Activated CD8-positive, alpha-beta T cell treated with anti-CD3 and anti-CD28 coated beads for 36 hours (primary cell): Measurements from ENCODE around the gene ODAD2. TPM values are rescaled to one million over a fixed set of nuclear protein-coding genes. Genes with fewer than 3 reads are reported as not detected.
A peak's percentile ranks its signal among the peaks of the same experiment; 100 is the strongest.
"Not testable (repeated sequence)": the region's sequence is repeated elsewhere in the genome, so short reads cannot be mapped to it uniquely, and the experiment has no call there.

ENCODE experiments used
- ATAC-seq: fragments of 200-7000 bp; cut with Tn5 transposase; one replicate; pipeline ENCODE4 v1.10.0; 2021; ENCODE audit warnings: mild to moderate bottlenecking, moderate library complexity
- CTCF ChIA-PET: fragments of 350-600 bp; sonication (Branson Sonifier 250); formaldehyde crosslinking; loops from one replicate; lab custom pipeline; 2021; ENCODE audit warnings: antibody characterized with exemption; lab: Charles Lee
- POLR2A ChIA-PET: fragments of 350-600 bp; sonication (Branson Sonifier 250); formaldehyde crosslinking; loops from one replicate; lab custom pipeline; 2021; ENCODE audit warnings: antibody characterized with exemption; lab: Charles Lee
- DNase-seq: peaks from one replicate; pipeline ENCODE4 v3.0.0-alpha.2; 2020
- H3K27ac Mint-ChIP-seq: one replicate; pipeline ENCODE4 v1.8.0; 2021; ENCODE audit warnings: mild to moderate bottlenecking, mixed read lengths
- H3K27me3 Mint-ChIP-seq: one replicate; pipeline ENCODE4 v1.8.0; 2021; ENCODE audit warnings: mixed read lengths
- H3K36me3 Mint-ChIP-seq: one replicate; pipeline ENCODE4 v1.8.0; 2021; ENCODE audit warnings: low read depth, mixed read lengths
- H3K4me1 Mint-ChIP-seq: one replicate; pipeline ENCODE4 v1.8.0; 2021; ENCODE audit warnings: low read depth, mixed read lengths
- H3K4me3 Mint-ChIP-seq: one replicate; pipeline ENCODE4 v1.8.0; 2021; ENCODE audit warnings: mild to moderate bottlenecking, moderate library complexity, mixed read lengths
- H3K9me3 Mint-ChIP-seq: one replicate; pipeline ENCODE4 v1.8.0; 2021; ENCODE audit warnings: mixed read lengths
- CTCF ChIP-seq: fragments of 200-600 bp; IDR thresholded peaks from one replicate; pipeline ENCODE4 v1.8.0; 2022; ENCODE audit warnings: antibody characterized with exemption, mild to moderate bottlenecking
- intact Hi-C: fragments of 100-400 bp; cut with micrococcal nuclease; formaldehyde crosslinking; loops from one replicate; pipeline ENCODE4 v1.10.0; 2022
- total RNA-seq, 2 experiments: library from RNA; stranded (reverse); gene quantifications; one replicate each; pipeline ENCODE4 v1.2.3, GENCODE V29; 2021

ODAD2 gene
- total RNA-seq, 2 experiments from 2014 or later: 0.40 to 0.88 TPM

- TF ChIP-seq CTCF: no peak
- Mint-ChIP-seq H3K4me3 (no peak overlapping the region), H3K27me3 (peaks cover 5% of the 10 kb centered on the region), H3K36me3 (no peaks in the 10 kb centered on the region), H3K4me1 (no peaks in the 10 kb centered on the region), H3K27ac (no peak overlapping the region), H3K9me3 (no peaks in the 10 kb centered on the region)
- intact Hi-C loops: no loop called here
- POLR2A ChIA-PET: no interaction called here
- no peak for ATAC-seq
- DNase-seq: no peak
- CTCF ChIA-PET: no interaction called here
These were observed 17.1 kb downstream of the ODAD2 start for GRCh38 chr10:27981744-27982143.

- H3K27me3 Mint-ChIP-seq, H3K27ac Mint-ChIP-seq, CTCF ChIA-PET, H3K9me3 Mint-ChIP-seq, H3K4me1 Mint-ChIP-seq, H3K4me3 Mint-ChIP-seq, DNase-seq, ATAC-seq, H3K36me3 Mint-ChIP-seq, intact Hi-C loops, POLR2A ChIA-PET: not testable (repeated sequence)
These were observed 28.1 kb downstream of the ODAD2 start for GRCh38 chr10:27970795-27971194.

- DNase-seq, H3K36me3 Mint-ChIP-seq, POLR2A ChIA-PET, H3K4me1 Mint-ChIP-seq, H3K4me3 Mint-ChIP-seq, ATAC-seq, CTCF ChIA-PET, H3K9me3 Mint-ChIP-seq, intact Hi-C loops, H3K27ac Mint-ChIP-seq, H3K27me3 Mint-ChIP-seq: not testable (repeated sequence)
These were observed 28.9 kb downstream of the ODAD2 start for GRCh38 chr10:27969931-27970330.

GRCh38 chr10:27959093-27959715 is 39.7 kb downstream of the ODAD2 start:
- CTCF ChIA-PET: no interaction called here
- peaks cover 11% of the 10 kb centered on the region for H3K4me1 Mint-ChIP-seq
- no peaks in the 10 kb centered on the region for H3K36me3 Mint-ChIP-seq
- no peak for ATAC-seq
- H3K27ac Mint-ChIP-seq: no peak overlapping the region
- intact Hi-C loops: no loop called here
- no peak for TF ChIP-seq CTCF
- H3K27me3 Mint-ChIP-seq: no peaks in the 10 kb centered on the region
- POLR2A ChIA-PET: no interaction called here
- H3K9me3 Mint-ChIP-seq: no peaks in the 10 kb centered on the region
- DNase-seq: no peak
- H3K4me3 Mint-ChIP-seq: peak overlapping the region; percentile 48

- CTCF ChIA-PET: interaction anchor here (1.1 kb wide), 1 partner anchor 283 kb away, joined by 3 read pairs; no protein-coding TSS in a partner anchor
- intact Hi-C loops, H3K9me3 Mint-ChIP-seq, H3K36me3 Mint-ChIP-seq, POLR2A ChIA-PET, H3K4me3 Mint-ChIP-seq, DNase-seq, H3K27ac Mint-ChIP-seq, H3K27me3 Mint-ChIP-seq: not testable (repeated sequence)
- ATAC-seq: peak; percentile 65
- peaks cover 11% of the 10 kb centered on the region for H3K4me1 Mint-ChIP-seq
These were observed 40.5 kb downstream of the ODAD2 start for GRCh38 chr10:27958383-27958782.

- no peak for DNase-seq
- no peaks in the 10 kb centered on the region for H3K36me3 Mint-ChIP-seq
- H3K27me3 Mint-ChIP-seq: no peaks in the 10 kb centered on the region
- TF ChIP-seq CTCF: no peak
- H3K4me1 Mint-ChIP-seq: no peaks in the 10 kb centered on the region
- POLR2A ChIA-PET: no interaction called here
- CTCF ChIA-PET: no interaction called here
- no peaks in the 10 kb centered on the region for H3K9me3 Mint-ChIP-seq
- intact Hi-C loops: no loop called here
- no peak for ATAC-seq
- no peak overlapping the region for H3K27ac Mint-ChIP-seq
- no peak overlapping the region for H3K4me3 Mint-ChIP-seq
These were observed 48.7 kb downstream of the ODAD2 start for GRCh38 chr10:27950242-27950564.
